SK-N-SH (cell line): ENCODE data around the gene TERC.

Source experiments
- CTCF ChIP-seq: fragments of 200-600 bp; sonication (generic); IDR thresholded peaks from 2 replicates; pipeline ENCODE4 v1.6.1; 2017; ENCODE audit warnings: antibody characterized with exemption, mild to moderate bottlenecking, moderate library complexity
- NFIC ChIP-seq: IDR thresholded peaks from 2 replicates; pipeline ENCODE4 v1.4.0; 2012; ENCODE audit warnings: borderline replicate concordance
- POLR2AphosphoS5 ChIP-seq: IDR thresholded peaks from 2 replicates; pipeline ENCODE4 v1.6.1; 2012; ENCODE audit warnings: low read depth, low read length
- ZBTB33 ChIP-seq: IDR thresholded peaks from 2 replicates; pipeline ENCODE4 v1.4.0; 2012; ENCODE audit warnings: low read depth, borderline replicate concordance

- no peak for TF ChIP-seq CTCF
- TF ChIP-seq NFIC = no peak
- no peak for TF ChIP-seq ZBTB33
- no peak for TF ChIP-seq POLR2AphosphoS5
These were observed 13.0 kb downstream of the TERC start for GRCh38 chr3:169751875-169752274.
